A204.1 (cell line): Measurements from ENCODE around the gene MICAL3.
A peak's percentile ranks its signal among the peaks of the same experiment; 100 is the strongest.
"Not testable (repeated sequence)": the region's sequence is repeated elsewhere in the genome, so short reads cannot be mapped to it uniquely, and the experiment has no call there.

Experiments
- FAIRE-seq: peaks from 2 replicates; lab custom pipeline; 2012; peaks lifted over from hg19 to GRCh38; lab: Jason Lieb, UNC

The MICAL3 gene

GRCh38 chr22:17997456-17997855 lies 26.9 kb downstream of the MICAL3 start:
- FAIRE-seq: no peak

- not testable (repeated sequence) for FAIRE-seq
Observed at GRCh38 chr22:17995256-17995655, 29.1 kb downstream of the MICAL3 start.

- FAIRE-seq: no peak
Observed at GRCh38 chr22:17994424-17995108, 29.8 kb downstream of the MICAL3 start.

- FAIRE-seq: not testable (repeated sequence)
Observed at GRCh38 chr22:17992976-17993375, 31.4 kb downstream of the MICAL3 start.

GRCh38 chr22:17991992-17992391 lies 32.4 kb downstream of the MICAL3 start:
- FAIRE-seq: not testable (repeated sequence)

GRCh38 chr22:17990942-17991341 lies 33.4 kb downstream of the MICAL3 start:
- no peak for FAIRE-seq

GRCh38 chr22:17990147-17990546 lies 34.2 kb downstream of the MICAL3 start:
- FAIRE-seq: no peak

GRCh38 chr22:17988800-17989513 lies 35.4 kb downstream of the MICAL3 start:
- FAIRE-seq: no peak

GRCh38 chr22:17985606-17986005 lies 38.8 kb downstream of the MICAL3 start:
- no peak for FAIRE-seq

GRCh38 chr22:17985071-17985470 lies 39.3 kb downstream of the MICAL3 start:
- not testable (repeated sequence) for FAIRE-seq

GRCh38 chr22:17984114-17984513 lies 40.2 kb downstream of the MICAL3 start:
- FAIRE-seq: no peak

GRCh38 chr22:17982572-17983141 lies 41.7 kb downstream of the MICAL3 start:
- FAIRE-seq: peak; percentile 65

GRCh38 chr22:17981497-17981896 lies 42.9 kb downstream of the MICAL3 start:
- FAIRE-seq: no peak

- no peak for FAIRE-seq
Observed at GRCh38 chr22:17980638-17981051, 43.7 kb downstream of the MICAL3 start.

GRCh38 chr22:17980015-17980590 lies 44.3 kb downstream of the MICAL3 start:
- FAIRE-seq: no peak

- FAIRE-seq: no peak
Observed at GRCh38 chr22:17978027-17978426, 46.3 kb downstream of the MICAL3 start.

GRCh38 chr22:17977371-17977770 lies 47.0 kb downstream of the MICAL3 start:
- no peak for FAIRE-seq

- no peak for FAIRE-seq
Observed at GRCh38 chr22:17976121-17976520, 48.2 kb downstream of the MICAL3 start.

- FAIRE-seq: no peak
Observed at GRCh38 chr22:17974703-17975372, 49.5 kb downstream of the MICAL3 start.

GRCh38 chr22:17974087-17974486 lies 50.3 kb downstream of the MICAL3 start:
- FAIRE-seq: no peak

GRCh38 chr22:17973217-17973616 lies 51.1 kb downstream of the MICAL3 start:
- FAIRE-seq: no peak

- no peak for FAIRE-seq
Observed at GRCh38 chr22:17972385-17973191, 51.8 kb downstream of the MICAL3 start.
